Measurements from ENCODE around the gene NR3C2.
"Not testable (repeated sequence)": the region's sequence is repeated elsewhere in the genome, so short reads cannot be mapped to it uniquely, and the experiment has no call there.

NR3C2 gene

GRCh38 chr4:148154769-148155168 lies 287.4 kb downstream of the NR3C2 start:
- DNase-seq: no peak

DNA sequence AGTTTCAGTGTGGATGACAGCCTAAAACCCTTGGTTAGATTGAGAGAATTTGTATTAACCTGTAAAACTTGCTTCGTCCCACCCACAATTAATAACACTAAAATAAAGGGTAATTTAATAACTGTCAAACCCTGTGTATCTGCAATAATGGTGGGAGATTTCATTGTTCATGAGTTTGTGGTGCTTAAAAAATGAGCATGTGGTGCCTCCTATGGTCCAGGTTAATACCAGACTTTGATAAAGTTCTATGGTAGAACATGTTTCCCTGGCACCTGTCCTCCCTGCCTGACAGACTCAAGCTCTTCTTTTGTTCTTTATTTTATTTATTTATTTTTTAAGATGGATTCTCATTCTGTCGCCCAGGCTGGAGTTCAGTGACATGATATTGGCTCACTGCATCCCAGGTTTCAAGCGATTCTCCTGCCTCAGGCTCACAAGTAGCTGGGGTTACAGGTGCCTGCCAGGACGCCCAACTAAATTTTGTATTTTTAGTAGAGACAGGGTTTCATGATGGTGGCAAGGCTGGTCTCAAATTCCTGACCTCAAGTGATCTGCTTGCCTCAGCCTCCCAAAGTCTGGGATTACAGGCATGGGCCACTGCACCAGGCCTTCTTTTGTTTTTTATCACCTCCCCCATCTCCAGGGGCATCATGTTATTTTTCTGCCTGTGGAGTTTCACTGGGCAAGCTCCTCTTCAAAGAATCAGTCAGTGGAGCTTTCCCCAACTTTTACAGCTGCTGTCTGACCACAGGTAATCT lies 289.2 kb downstream of the NR3C2 start:
- no peak for DNase-seq

- DNase-seq: no peak
These were observed 290.4 kb downstream of the NR3C2 start for GRCh38 chr4:148151806-148152205.

DNA sequence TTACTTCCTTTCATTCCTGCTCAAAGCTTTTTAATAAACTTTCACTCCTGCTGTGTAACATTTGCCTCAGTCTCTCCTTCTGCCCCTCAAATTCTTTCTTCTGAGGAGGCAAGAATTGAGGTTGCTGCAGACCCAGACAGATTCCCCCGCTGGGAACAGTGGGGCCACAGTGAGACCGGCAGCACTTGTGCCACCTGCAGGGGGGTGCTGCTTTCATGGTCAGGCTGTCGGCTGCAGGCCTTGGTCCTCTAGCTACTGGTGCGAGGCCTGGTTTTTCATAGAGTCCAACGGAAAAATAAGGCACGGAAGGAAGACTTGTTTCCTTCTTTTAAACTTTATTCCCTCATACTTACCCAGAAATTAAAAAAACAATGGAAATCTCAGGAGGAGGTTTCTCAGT lies 296.7 kb downstream of the NR3C2 start:
- no peak for DNase-seq

- no peak for DNase-seq
These were observed 299.0 kb downstream of the NR3C2 start for GRCh38 chr4:148143174-148143573.

DNA sequence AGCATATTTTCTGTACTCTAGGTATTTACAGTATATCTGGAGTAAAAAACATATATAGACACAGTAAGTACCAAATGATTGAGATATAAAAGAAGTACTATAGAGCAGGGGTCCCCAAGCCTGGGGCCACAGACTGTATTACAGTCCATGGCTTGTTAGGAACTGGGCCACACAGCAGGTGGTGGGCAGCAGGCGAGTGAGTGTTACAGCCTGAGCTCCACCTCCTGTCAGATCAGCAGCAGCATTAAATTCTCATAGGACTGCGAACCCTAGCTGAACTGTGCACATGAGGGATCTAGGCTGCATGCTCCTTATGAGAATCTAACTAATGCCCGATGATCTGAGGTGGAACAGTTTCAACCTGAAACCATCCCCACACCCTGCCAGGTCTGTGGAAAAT lies 300.7 kb downstream of the NR3C2 start:
- DNase-seq: no peak

GRCh38 chr4:148126825-148127224 lies 315.4 kb downstream of the NR3C2 start:
- DNase-seq: no peak

DNA sequence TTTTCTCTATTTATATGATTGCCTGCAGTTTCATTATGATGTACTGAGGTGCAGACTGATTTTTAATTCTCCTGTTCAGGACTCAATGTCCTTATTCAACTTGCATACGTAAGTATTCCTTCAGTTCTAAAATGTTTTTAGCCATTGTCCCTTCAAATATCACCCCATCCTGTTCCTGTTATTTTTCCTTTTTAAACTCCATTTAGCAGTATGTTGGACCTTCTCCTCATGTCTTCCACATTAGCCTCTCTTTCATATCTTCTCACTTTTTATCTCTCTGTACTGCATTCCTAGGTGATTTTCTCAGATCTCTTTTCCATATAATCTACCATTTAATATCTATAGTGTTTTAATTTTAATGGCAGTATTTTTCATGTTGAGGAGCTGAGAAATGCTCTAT lies 317.7 kb downstream of the NR3C2 start:
- DNase-seq: no peak

GRCh38 chr4:148123161-148123560 lies 319.1 kb downstream of the NR3C2 start:
- not testable (repeated sequence) for DNase-seq

GRCh38 chr4:148120216-148120615 lies 322.0 kb downstream of the NR3C2 start:
- no peak for DNase-seq

- DNase-seq: no peak
These were observed 323.6 kb downstream of the NR3C2 start for GRCh38 chr4:148118633-148119032.

- DNase-seq: no peak
These were observed 324.0 kb downstream of the NR3C2 start for GRCh38 chr4:148118179-148118578.

DNA sequence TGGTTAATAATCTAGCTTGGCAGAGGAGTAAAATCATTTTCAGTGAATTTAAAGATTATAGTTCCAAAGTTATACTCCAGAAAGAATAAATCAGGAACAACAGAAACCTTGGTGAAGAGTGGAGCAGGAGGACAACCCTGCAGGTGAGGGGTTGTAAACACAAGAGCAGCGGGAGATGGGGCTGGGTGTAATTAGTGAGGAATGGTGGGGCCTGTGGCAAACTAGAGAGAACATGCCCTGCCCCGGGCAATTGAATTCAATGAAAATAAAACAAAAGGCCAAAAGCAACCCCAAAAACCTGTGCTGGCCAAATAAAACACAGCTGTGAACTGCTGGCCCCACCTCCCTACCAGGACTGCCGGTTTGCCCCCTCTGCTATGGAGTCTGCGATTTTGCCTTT lies 325.2 kb downstream of the NR3C2 start:
- no peak for DNase-seq

GRCh38 chr4:148116264-148116663 lies 325.9 kb downstream of the NR3C2 start:
- peak in 1 of 2 donors; percentile 10 for DNase-seq

DNA sequence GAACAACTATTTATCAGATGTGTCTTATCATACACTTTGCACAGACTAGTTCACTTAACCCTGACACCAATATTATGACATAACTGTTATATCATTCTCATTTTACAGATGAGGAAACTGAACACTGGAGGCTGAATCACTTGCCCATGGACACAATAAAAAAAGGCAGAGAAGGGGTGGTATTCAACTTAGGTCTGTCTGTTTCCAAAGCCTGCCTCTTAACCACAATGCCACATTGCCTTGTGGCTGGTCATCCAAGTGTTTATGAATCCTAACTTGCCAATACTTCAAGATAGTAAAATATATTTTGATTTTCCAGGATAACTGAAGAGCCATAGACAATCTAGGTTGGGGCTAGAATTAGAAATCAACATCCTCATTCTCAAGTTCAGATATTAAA lies 327.8 kb downstream of the NR3C2 start:
- peak in 1 of 2 donors; percentile 10 for DNase-seq

GRCh38 chr4:148112231-148112982 lies 329.8 kb downstream of the NR3C2 start:
- DNase-seq: peak; percentile 65 to 85

GRCh38 chr4:148110169-148110568 lies 332.0 kb downstream of the NR3C2 start:
- no peak for DNase-seq

GRCh38 chr4:148109216-148109615 lies 333.0 kb downstream of the NR3C2 start:
- DNase-seq: no peak

DNA sequence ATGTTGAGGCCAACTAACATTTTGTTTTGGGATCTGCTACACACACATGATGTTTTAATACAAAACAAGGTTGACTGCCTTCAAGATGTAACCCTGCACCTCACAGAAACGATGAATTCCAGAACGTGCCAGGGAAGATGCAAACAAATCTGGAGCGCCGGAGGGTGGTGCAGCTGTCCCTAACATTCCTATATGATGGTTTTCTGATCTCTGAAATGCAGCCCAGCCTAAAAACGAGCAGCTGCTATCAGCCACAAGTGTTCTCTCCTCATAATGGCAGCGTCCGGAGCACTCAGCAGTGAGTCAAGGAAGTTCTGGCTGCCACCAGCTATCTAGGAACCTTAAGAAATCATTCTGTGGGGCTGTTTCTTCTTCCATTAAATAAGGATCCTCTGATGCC lies 333.4 kb downstream of the NR3C2 start:
- no peak for DNase-seq

- no peak for DNase-seq
These were observed 338.4 kb downstream of the NR3C2 start for GRCh38 chr4:148103597-148104355.

GRCh38 chr4:148101790-148102189 lies 340.4 kb downstream of the NR3C2 start:
- no peak for DNase-seq

- DNase-seq: no peak
These were observed 341.0 kb downstream of the NR3C2 start for GRCh38 chr4:148101235-148101634.

GRCh38 chr4:148097801-148098200 lies 344.4 kb downstream of the NR3C2 start:
- DNase-seq: no peak

Data from inflammatory macrophage (primary cell).